ENCODE measurements around the gene PRDM11. TPM values are rescaled to one million over a fixed set of nuclear protein-coding genes. Genes with fewer than 3 reads are reported as not detected.
"Not testable (repeated sequence)": the region's sequence is repeated elsewhere in the genome, so short reads cannot be mapped to it uniquely, and the experiment has no call there.

PRDM11 gene
- total RNA-seq, 2 donors from 2014 or later: 21.1 to 24.5 TPM

DNA sequence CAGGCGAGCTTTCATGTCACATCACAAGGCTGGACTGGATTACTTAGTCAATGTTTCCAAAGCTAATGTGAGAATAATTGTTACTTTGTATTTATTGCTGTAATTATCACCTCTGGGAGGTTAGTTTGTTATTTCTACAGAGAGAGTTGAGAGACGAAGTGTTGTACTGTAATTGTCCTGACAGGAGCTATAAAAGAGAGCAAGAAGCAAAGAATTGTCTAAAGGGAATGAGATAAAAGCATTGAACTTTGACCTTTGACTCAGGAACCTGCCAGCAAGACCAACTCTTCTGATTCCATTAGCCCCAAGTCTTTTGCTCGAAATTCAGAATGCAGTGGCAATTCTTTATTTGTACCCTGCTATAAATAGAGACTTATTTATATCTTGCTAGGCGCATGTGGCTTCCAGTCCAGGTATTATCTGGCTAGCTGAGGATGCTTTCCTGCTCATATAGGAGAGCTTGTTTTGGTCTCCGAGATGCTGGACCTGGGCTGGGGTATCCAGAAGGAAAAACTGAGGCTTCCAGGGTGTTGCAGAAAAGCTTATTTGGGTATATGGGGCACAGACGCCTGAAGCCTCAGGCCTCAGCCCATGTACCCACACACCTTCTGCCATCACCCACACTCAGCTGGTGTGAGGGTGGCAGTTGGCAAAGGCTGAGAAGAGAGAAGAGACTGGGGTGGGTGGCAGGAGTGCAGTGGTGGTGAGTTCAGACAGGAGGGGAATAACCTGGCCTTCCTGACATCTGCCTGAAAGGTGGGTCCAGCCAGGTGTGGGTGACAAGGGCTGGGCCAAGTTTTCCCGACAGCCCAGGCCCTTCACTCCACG, 99.0 kb downstream of the PRDM11 start:
- intact Hi-C loops (cut with DNase I): no loop called here
- DNase-seq (ENCODE audit: low spot score): no peak

GRCh38 chr11:45246241-45246640, 99.8 kb downstream of the PRDM11 start:
- intact Hi-C loops (cut with DNase I): no loop called here
- no peak for DNase-seq (ENCODE audit: low spot score)

GRCh38 chr11:45247433-45247832, 101.0 kb downstream of the PRDM11 start:
- intact Hi-C loops (cut with DNase I): no loop called here
- DNase-seq (ENCODE audit: low spot score): no peak

DNA sequence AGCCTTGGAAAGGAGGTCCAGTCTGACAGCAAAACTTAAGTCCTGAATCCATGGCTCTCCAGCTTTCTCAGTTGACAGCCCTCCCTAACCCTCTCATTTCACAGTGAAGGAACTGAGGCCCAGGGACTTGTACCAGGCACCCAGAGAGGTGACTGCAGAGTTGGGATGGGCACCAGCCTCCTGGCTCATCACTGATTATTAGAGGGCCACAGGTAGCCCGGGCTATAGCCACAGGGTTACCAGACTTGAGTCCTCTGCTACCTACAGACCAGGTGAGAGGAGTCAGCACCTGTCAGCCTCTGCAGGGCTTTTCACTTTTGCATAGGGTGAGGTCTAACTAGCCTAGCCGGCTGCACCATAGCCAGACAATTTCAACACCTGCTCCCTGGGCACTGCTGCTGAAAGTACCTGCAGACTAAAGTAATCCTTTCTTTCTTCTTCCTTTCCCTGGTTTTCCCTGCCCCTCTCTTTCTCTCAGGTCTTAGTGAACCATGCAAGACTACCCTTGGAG, 102.1 kb downstream of the PRDM11 start:
- intact Hi-C loops (cut with DNase I): no loop called here
- DNase-seq (ENCODE audit: low spot score): no peak

DNA sequence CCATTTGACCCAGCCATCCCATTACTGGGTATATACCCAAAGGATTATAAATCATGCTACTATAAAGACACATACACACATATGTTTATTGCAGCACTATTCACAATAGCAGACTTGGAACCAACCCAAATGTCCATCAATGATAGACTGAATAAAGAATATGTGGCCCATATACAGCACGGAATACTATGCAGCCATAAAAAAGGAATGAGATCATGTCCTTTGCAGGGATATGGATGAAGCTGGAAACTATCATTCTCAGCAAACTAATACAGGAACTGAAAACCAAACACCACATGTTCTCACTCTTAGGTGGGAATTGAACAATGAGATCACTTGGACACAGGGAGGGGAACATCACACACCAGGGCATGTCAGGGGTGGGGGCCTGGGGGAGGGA, 102.9 kb downstream of the PRDM11 start:
- intact Hi-C loops (cut with DNase I): not testable (repeated sequence)

GRCh38 chr11:45250035-45250718, 103.7 kb downstream of the PRDM11 start:
- no peak for DNase-seq (ENCODE audit: low spot score)
- intact Hi-C loops (cut with DNase I): no loop called here

More for the DNA sequence above, 102.9 kb downstream of the PRDM11 start:
- DNase-seq (ENCODE audit: low spot score): not testable (repeated sequence)

DNA sequence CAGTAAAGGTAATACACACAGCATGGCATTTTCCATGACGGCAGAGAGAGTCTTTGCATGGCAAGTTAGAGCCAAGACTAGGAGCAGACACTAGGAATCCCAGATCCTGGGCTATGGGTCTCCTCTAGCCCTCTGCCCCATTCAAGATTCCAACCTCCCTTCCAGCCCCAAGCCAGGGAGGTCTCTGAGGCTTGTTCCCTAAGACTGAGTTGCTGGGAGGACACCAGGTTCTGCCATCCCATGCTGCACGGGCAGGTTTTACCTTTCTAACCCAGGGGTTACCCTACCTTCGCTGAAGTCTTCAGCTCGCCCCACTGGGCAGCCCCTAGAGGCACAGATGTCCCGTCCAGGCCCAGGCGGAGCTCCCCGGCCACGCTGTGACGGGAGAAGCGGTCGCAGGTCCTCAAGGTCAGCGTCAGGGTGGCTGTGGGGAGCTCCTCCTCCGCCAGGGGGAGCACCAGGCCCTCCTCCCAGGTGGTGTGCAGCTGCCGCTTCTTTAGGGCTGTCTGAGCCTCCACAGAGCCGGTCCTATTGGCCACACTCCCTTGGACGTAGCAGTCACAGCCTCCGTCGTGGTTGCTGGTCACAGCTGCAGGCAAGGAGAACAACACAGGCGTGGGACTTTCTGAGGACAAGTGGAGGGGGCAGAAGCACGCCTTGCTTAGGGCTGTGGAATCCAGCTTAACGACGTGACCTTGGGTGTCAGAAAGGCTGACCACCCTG, 105.9 kb downstream of the PRDM11 start:
- no peak for DNase-seq (ENCODE audit: low spot score)
- intact Hi-C loops (cut with DNase I): loop anchor here in 1 of 2 donors (1.0 kb wide), 1 partner anchor 25 kb away; no protein-coding TSS in a partner anchor

- intact Hi-C loops (cut with DNase I): loop anchor here in 1 of 2 donors (1.0 kb wide), 1 partner anchor 24 kb away; no protein-coding TSS in a partner anchor
- DNase-seq (ENCODE audit: low spot score): no peak
These were observed 106.4 kb downstream of the PRDM11 start for GRCh38 chr11:45252877-45253276.

GRCh38 chr11:45253640-45254039, 107.2 kb downstream of the PRDM11 start:
- no peak for DNase-seq (ENCODE audit: low spot score)
- intact Hi-C loops (cut with DNase I): no loop called here

- intact Hi-C loops (cut with DNase I): no loop called here
- DNase-seq (ENCODE audit: low spot score): no peak
These were observed 107.6 kb downstream of the PRDM11 start for GRCh38 chr11:45254070-45254469.

GRCh38 chr11:45258982-45259530, 112.6 kb downstream of the PRDM11 start:
- no peak for DNase-seq (ENCODE audit: low spot score)
- intact Hi-C loops (cut with DNase I): loop anchor here in 1 of 2 donors (1.0 kb wide), 1 partner anchor 46 kb away; no protein-coding TSS in a partner anchor

- intact Hi-C loops (cut with DNase I): loop anchor here in 1 of 2 donors (1.0 kb wide), 1 partner anchor 46 kb away; no protein-coding TSS in a partner anchor
- no peak for DNase-seq (ENCODE audit: low spot score)
These were observed 113.2 kb downstream of the PRDM11 start for GRCh38 chr11:45259592-45259991.

DNA sequence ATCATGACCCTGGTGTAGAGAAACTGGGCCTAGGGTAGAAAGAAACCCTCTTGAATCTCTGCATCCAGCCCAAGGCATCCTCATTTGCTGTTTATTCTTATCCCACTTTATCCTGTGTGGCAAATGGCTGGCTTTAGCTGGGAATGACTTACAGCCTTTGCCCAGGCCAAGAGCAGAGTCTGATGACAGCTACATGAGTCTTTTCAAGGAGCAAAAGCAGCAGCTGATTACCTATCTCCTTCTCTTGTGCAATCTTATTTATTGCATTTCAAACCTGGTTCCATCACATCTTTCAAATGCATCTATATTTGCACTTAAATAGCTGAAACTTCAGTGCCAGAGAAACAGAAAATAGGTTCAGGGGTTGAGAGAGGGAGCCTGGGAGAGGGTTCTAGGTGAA, 113.6 kb downstream of the PRDM11 start:
- intact Hi-C loops (cut with DNase I): no loop called here
- DNase-seq (ENCODE audit: low spot score): no peak

- intact Hi-C loops (cut with DNase I): no loop called here
- DNase-seq (ENCODE audit: low spot score): no peak
These were observed 116.5 kb downstream of the PRDM11 start for GRCh38 chr11:45262900-45263299.

- intact Hi-C loops (cut with DNase I): no loop called here
- DNase-seq (ENCODE audit: low spot score): no peak
These were observed 117.3 kb downstream of the PRDM11 start for GRCh38 chr11:45263773-45264172.

GRCh38 chr11:45264839-45265515, 118.5 kb downstream of the PRDM11 start:
- intact Hi-C loops (cut with DNase I): no loop called here
- DNase-seq (ENCODE audit: low spot score): no peak

GRCh38 chr11:45265969-45266675, 119.7 kb downstream of the PRDM11 start:
- no peak for DNase-seq (ENCODE audit: low spot score)
- intact Hi-C loops (cut with DNase I): no loop called here

DNA sequence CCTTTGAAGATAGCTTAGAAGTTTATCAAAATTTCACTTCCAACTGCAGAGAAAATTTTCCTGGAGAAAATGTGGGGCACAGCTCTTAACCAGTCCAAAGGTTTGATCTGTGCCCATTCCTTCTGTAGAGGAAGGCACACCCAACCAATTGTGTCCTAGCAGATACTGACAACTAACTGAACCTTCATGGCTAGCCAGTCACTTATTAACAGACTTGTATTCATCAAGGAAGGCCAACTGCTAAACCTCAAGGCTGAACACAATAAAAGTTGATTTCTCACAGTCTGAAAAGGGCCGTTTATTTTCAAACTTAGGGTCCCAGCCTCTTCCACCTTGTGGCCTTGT, 120.2 kb downstream of the PRDM11 start:
- DNase-seq (ENCODE audit: low spot score): no peak
- intact Hi-C loops (cut with DNase I): no loop called here
